BJ (cell line): ENCODE measurements around the gene HSPG2. TPM values are rescaled to one million over a fixed set of nuclear protein-coding genes. Genes with fewer than 3 reads are reported as not detected.

Experiments used
- CTCF ChIA-PET: fragments of 350-600 bp; formaldehyde crosslinking; extraction: SDS; loops from one replicate; lab custom pipeline; 2021; ENCODE audit warnings: antibody characterized with exemption, inconsistent platforms; lab: Yijun Ruan, JAX
- POLR2A ChIA-PET: fragments of 300-600 bp; sonication (Branson Sonifier 250); formaldehyde crosslinking; extraction: SDS; loops from one replicate; lab custom pipeline; 2021; ENCODE audit warnings: antibody characterized with exemption; lab: Charles Lee
- DNase-seq: peaks from one replicate; pipeline ENCODE4 v3.0.0-alpha.2; 2011; ENCODE audit warnings: low read depth
- H3K27me3 ChIP-seq: 2 replicates; pipeline ENCODE4 v1.6.0; 2011; ENCODE audit warnings: low read length; ENCODE audit not compliant: control insufficient read depth, insufficient read depth
- H3K36me3 ChIP-seq: 2 replicates; pipeline ENCODE4 v1.5.1; 2011; ENCODE audit warnings: low read length; ENCODE audit not compliant: control insufficient read depth, insufficient read depth
- H3K4me3 ChIP-seq: 2 replicates; pipeline ENCODE4 v1.5.1; 2011; ENCODE audit warnings: low read depth, mild to moderate bottlenecking, control low read depth, low read length
- CTCF ChIP-seq: IDR thresholded peaks from 2 replicates; pipeline ENCODE4 v1.5.1; 2011; ENCODE audit warnings: low read depth, mild to moderate bottlenecking, control low read depth, inconsistent platforms, low read length, moderate library complexity; ENCODE audit not compliant: insufficient read depth
- polyA plus RNA-seq: library from polyadenylated mRNA; depleted of rRNA; stranded (reverse); fragments of >200 nt; gene quantifications from 2 replicates; pipeline ENCODE4 v1.2.3, GENCODE V29; 2011

Gene HSPG2
- polyA plus RNA-seq, 1 experiment = 45.1 TPM

DNA sequence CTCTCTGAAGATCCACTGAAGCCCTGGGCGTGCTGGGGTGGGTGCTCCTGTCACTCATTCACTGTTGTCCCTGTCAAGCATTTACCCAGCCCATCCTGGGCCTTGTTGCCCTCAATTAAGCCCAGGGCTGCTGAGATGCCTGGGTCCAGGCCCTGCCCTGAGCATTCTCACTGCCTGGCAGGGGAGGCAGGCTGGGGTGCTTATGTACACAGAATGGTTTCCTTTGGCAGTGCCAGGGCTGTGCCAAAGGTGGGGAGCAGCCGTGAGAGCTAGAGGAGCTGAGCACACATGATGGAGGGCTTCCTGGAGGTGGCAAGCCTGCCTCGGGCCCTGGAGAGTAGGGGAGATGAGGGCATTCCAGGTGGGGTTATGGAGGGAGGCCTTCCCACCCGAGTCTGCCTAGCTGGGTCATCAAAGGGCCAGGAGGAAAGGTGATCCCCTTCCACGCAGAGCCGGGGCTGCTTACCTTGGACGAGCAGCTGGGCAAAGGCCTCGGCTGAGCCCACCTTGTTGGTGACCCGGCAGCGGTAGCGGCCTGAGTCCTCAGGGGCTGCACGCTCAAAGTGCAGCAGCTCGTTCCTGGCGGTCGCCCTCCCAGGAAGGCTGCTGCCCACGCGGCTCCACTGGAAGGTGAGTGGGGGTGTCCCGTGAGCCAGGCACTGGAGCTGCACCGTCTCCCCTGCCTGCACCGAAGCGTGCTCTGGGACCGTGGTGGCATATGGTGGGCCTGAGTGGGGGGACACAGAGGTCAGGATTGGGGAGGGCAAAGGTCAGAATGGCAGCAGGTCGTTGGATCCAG lies 98.6 kb downstream of the HSPG2 start:
- Histone ChIP-seq H3K4me3 (no peak overlapping the region), H3K36me3 (peaks cover 67% of the 10 kb centered on the region), H3K27me3 (no peaks in the 10 kb centered on the region)
- no peak for TF ChIP-seq CTCF
- DNase-seq = no peak
- ChIA-PET CTCF (no interaction called here), POLR2A (no interaction called here)

GRCh38 chr1:21837476-21837875 lies 99.6 kb downstream of the HSPG2 start:
- Histone ChIP-seq H3K4me3 (no peak overlapping the region), H3K36me3 (peaks cover 67% of the 10 kb centered on the region), H3K27me3 (no peaks in the 10 kb centered on the region)
- POLR2A ChIA-PET = no interaction called here
- DNase-seq = no peak
- no peak for TF ChIP-seq CTCF
- CTCF ChIA-PET = no interaction called here

DNA sequence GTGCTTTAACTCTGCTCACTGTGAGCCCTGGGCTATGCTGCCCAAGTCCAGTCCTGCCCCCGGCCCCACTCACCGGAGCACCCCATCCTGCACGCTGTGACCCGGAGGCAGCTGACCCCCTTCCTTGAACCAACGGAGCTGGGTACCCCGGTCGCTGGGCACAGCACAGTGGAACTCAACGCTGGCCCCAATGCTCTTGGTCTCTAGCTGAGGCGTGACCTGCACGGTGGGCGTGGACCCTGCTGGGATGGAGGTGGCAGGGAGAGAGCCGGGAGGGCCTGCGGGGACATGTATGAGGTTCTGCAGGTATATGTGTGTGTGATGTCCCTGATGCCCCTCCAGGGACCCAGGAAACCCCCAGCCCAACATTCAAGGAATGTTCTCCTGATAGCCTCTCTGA lies 100.4 kb downstream of the HSPG2 start:
- no peak for DNase-seq
- Histone ChIP-seq H3K4me3 (no peak overlapping the region), H3K27me3 (no peaks in the 10 kb centered on the region), H3K36me3 (peaks cover 69% of the 10 kb centered on the region)
- TF ChIP-seq CTCF = no peak
- ChIA-PET POLR2A (no interaction called here), CTCF (interaction anchor here (0.6 kb wide), 1 partner anchor 456 kb away, joined by 3 read pairs; no protein-coding TSS in a partner anchor)

DNA sequence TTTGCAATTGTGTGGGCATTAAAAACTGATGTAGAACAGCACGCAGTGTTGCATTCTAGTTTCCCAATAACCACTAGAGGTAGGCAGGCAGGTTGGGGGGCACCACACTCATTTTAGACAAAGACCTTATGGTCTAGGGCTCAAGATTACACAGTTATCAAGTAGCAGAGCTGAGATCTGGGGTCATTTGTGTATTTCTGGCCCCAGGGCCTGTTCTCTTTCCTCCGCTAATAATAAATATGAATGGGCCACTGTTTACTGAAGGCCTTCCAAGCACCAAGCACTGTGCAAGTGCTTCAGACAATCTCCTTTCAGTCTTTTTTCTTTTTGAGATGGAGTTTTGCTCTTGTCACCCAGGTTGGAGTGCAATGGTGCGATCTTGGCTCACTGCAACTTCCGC lies 101.1 kb downstream of the HSPG2 start:
- ChIA-PET CTCF (no interaction called here), POLR2A (no interaction called here)
- H3K27me3 ChIP-seq = no peaks in the 10 kb centered on the region
- H3K4me3 ChIP-seq = no peak overlapping the region
- TF ChIP-seq CTCF = no peak
- no peak for DNase-seq
- peaks cover 69% of the 10 kb centered on the region for H3K36me3 ChIP-seq

DNA sequence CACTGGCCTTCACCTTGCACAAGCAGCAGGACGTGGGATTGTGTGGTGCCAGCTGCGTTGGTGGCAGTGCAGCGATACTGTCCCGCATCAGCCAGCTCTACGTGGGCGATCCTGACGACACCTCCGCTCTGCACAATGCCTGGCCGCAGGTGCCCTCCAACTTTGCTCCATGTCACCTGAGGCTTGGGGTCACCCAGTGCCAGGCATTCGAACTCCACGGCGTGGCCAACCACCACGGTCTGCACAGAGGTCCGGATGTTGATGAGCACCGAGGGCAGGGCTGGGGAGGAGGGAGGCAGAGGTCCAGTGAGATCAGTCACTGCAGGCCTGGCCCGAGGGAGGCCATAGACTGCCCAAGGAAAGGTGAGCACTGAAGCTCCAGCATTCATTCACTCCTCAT lies 102.4 kb downstream of the HSPG2 start:
- POLR2A ChIA-PET = no interaction called here
- Histone ChIP-seq H3K27me3 (no peaks in the 10 kb centered on the region), H3K4me3 (no peak overlapping the region), H3K36me3 (peaks cover 74% of the 10 kb centered on the region)
- CTCF ChIA-PET = no interaction called here
- DNase-seq = no peak
- TF ChIP-seq CTCF = no peak
